A204.1 (cell line): ENCODE data around the gene FYB1.
"Not testable (repeated sequence)": the region's sequence is repeated elsewhere in the genome, so short reads cannot be mapped to it uniquely, and the experiment has no call there.

Experiments used
- FAIRE-seq: peaks from 2 replicates; lab custom pipeline; 2012; peaks lifted over from hg19 to GRCh38; lab: Jason Lieb, UNC

FYB1 gene

GRCh38 chr5:39186722-39187539 is 32.4 kb downstream of the FYB1 start:
- FAIRE-seq = no peak

GRCh38 chr5:39186289-39186688 is 33.1 kb downstream of the FYB1 start:
- FAIRE-seq = no peak

- no peak for FAIRE-seq
Observed at GRCh38 chr5:39185761-39186160, 33.6 kb downstream of the FYB1 start.

- not testable (repeated sequence) for FAIRE-seq
Observed at GRCh38 chr5:39179561-39179960, 39.8 kb downstream of the FYB1 start.

GRCh38 chr5:39178861-39179260 is 40.5 kb downstream of the FYB1 start:
- FAIRE-seq = no peak

- no peak for FAIRE-seq
Observed at GRCh38 chr5:39178171-39178570, 41.2 kb downstream of the FYB1 start.

- no peak for FAIRE-seq
Observed at GRCh38 chr5:39177631-39177964, 41.8 kb downstream of the FYB1 start.

GRCh38 chr5:39176759-39177630 is 42.4 kb downstream of the FYB1 start:
- FAIRE-seq = no peak

- FAIRE-seq = no peak
Observed at GRCh38 chr5:39175273-39175955, 43.9 kb downstream of the FYB1 start.

GRCh38 chr5:39173069-39173468 is 46.3 kb downstream of the FYB1 start:
- no peak for FAIRE-seq

- FAIRE-seq = no peak
Observed at GRCh38 chr5:39172593-39172992, 46.8 kb downstream of the FYB1 start.

GRCh38 chr5:39171647-39172046 is 47.7 kb downstream of the FYB1 start:
- FAIRE-seq = no peak

GRCh38 chr5:39169081-39169480 is 50.3 kb downstream of the FYB1 start:
- no peak for FAIRE-seq

GRCh38 chr5:39167972-39168342 is 51.4 kb downstream of the FYB1 start:
- no peak for FAIRE-seq

GRCh38 chr5:39167141-39167971 is 52.0 kb downstream of the FYB1 start:
- FAIRE-seq = no peak

- no peak for FAIRE-seq
Observed at GRCh38 chr5:39164529-39165402, 54.6 kb downstream of the FYB1 start.

- no peak for FAIRE-seq
Observed at GRCh38 chr5:39164016-39164415, 55.3 kb downstream of the FYB1 start.

GRCh38 chr5:39161578-39161977 is 57.8 kb downstream of the FYB1 start:
- FAIRE-seq = peak; percentile 29

- FAIRE-seq = no peak
Observed at GRCh38 chr5:39160576-39161213, 58.7 kb downstream of the FYB1 start.

GRCh38 chr5:39159811-39160490 is 59.4 kb downstream of the FYB1 start:
- no peak for FAIRE-seq
